Activated naive CD4-positive, alpha-beta T cell treated with anti-CD3 and anti-CD28 coated beads, Interleukin-2, amount 50 U/mL, for 72 hours (primary cell): ENCODE data around the gene CTBP1. TPM values are rescaled to one million over a fixed set of nuclear protein-coding genes. Genes with fewer than 3 reads are reported as not detected.

Experiments
- ATAC-seq, 2 donors: fragments of 150-1000 bp; cut with Tn5 transposase; 2 replicates each; pipeline ENCODE4 v1.10.0; 2021; ENCODE audit warnings: mild to moderate bottlenecking in 2 of 2, moderate library complexity in 2 of 2
- DNase-seq, 2 donors: peaks; one replicate each; pipeline ENCODE4 v3.0.0; 2021 to 2022; ENCODE audit warnings: low spot score in 2 of 2
- H3K27ac Mint-ChIP-seq, 2 donors: one replicate each; pipeline ENCODE4 v1.8.0; 2022; ENCODE audit warnings: mild to moderate bottlenecking in 2 of 2, mixed read lengths in 2 of 2
- H3K36me3 Mint-ChIP-seq, 2 donors: one replicate each; pipeline ENCODE4 v1.8.0; 2022; ENCODE audit warnings: mixed read lengths in 2 of 2
- H3K9me3 Mint-ChIP-seq, 2 donors: one replicate each; pipeline ENCODE4 v1.8.0; 2022; ENCODE audit warnings: mixed read lengths in 2 of 2
- total RNA-seq, 2 donors: library from RNA; stranded (reverse); gene quantifications; one replicate each; pipeline ENCODE4 v1.2.3, GENCODE V29; 2022

Gene CTBP1
- total RNA-seq, 2 donors from 2014 or later: 74.7 to 177 TPM

GRCh38 chr4:1246901-1247863 lies 1.7 kb downstream of the CTBP1 start:
- peaks cover 22 to 26% of the 10 kb centered on the region in 2 donors for H3K36me3 Mint-ChIP-seq
- peak in 1 of 2 donors; percentile 17 for ATAC-seq

GRCh38 chr4:1246111-1246881 lies 2.6 kb downstream of the CTBP1 start:
- ATAC-seq (no peak), DNase-seq (no peak)
- H3K27ac Mint-ChIP-seq: peak overlapping the region; percentile 94 to 98
- H3K36me3 Mint-ChIP-seq: peaks cover 17 to 19% of the 10 kb centered on the region in 2 donors
- H3K9me3 Mint-ChIP-seq: no peaks in the 10 kb centered on the region

More at GRCh38 chr4:1246901-1247863, 1.7 kb downstream of the CTBP1 start:
- peak in 1 of 2 donors; percentile 77 for DNase-seq
- H3K27ac Mint-ChIP-seq: peak overlapping the region; percentile 94 to 98
- no peaks in the 10 kb centered on the region for H3K9me3 Mint-ChIP-seq

GRCh38 chr4:1245481-1246051 lies 3.4 kb downstream of the CTBP1 start:
- ATAC-seq: no peak
- no peak for DNase-seq
- Mint-ChIP-seq H3K9me3 (no peaks in the 10 kb centered on the region), H3K27ac (peak overlapping the region; percentile 81 to 94), H3K36me3 (peaks cover 10 to 14% of the 10 kb centered on the region in 2 donors)

GRCh38 chr4:1244978-1245471 lies 3.9 kb downstream of the CTBP1 start:
- DNase-seq (no peak), ATAC-seq (no peak)
- Mint-ChIP-seq H3K27ac (peak overlapping the region; percentile 44 to 81), H3K36me3 (peaks cover 5 to 11% of the 10 kb centered on the region in 2 donors), H3K9me3 (no peaks in the 10 kb centered on the region)

- DNase-seq (no peak), ATAC-seq (no peak)
- Mint-ChIP-seq H3K36me3 (peaks cover 0 to 9% of the 10 kb centered on the region in 2 donors), H3K9me3 (no peaks in the 10 kb centered on the region), H3K27ac (peak overlapping the region; percentile 44 to 81)
Measured at GRCh38 chr4:1244081-1244977, 4.6 kb downstream of the CTBP1 start.

GRCh38 chr4:1243451-1244080 lies 5.4 kb downstream of the CTBP1 start:
- no peak for ATAC-seq
- peak overlapping the region in 1 of 2 donors; percentile 44 for H3K27ac Mint-ChIP-seq
- H3K9me3 Mint-ChIP-seq: no peaks in the 10 kb centered on the region
- no peak for DNase-seq
- H3K36me3 Mint-ChIP-seq: peaks cover 0 to 9% of the 10 kb centered on the region in 2 donors

- H3K36me3 Mint-ChIP-seq: peaks cover 0 to 9% of the 10 kb centered on the region in 2 donors
- no peak for DNase-seq
- H3K27ac Mint-ChIP-seq: peak overlapping the region; percentile 44 to 48
- ATAC-seq: no peak
- H3K9me3 Mint-ChIP-seq: no peaks in the 10 kb centered on the region
Measured at GRCh38 chr4:1242506-1243450, 6.2 kb downstream of the CTBP1 start.

GRCh38 chr4:1241936-1242505 lies 6.9 kb downstream of the CTBP1 start:
- peaks cover 0 to 7% of the 10 kb centered on the region in 2 donors for H3K36me3 Mint-ChIP-seq
- ATAC-seq: no peak
- no peak for DNase-seq
- H3K9me3 Mint-ChIP-seq: no peaks in the 10 kb centered on the region
- peak overlapping the region; percentile 22 to 44 for H3K27ac Mint-ChIP-seq

- Mint-ChIP-seq H3K27ac (peak overlapping the region; percentile 22 to 46), H3K9me3 (no peaks in the 10 kb centered on the region), H3K36me3 (peaks cover 0 to 2% of the 10 kb centered on the region in 2 donors)
- DNase-seq: no peak
- ATAC-seq: no peak
Measured at GRCh38 chr4:1241466-1241935, 7.4 kb downstream of the CTBP1 start.

- Mint-ChIP-seq H3K36me3 (no peaks in the 10 kb centered on the region), H3K27ac (peak overlapping the region in 1 of 2 donors; percentile 46), H3K9me3 (no peaks in the 10 kb centered on the region)
- peak in 1 of 2 donors; percentile 45 for DNase-seq
- ATAC-seq: no peak
Measured at GRCh38 chr4:1240721-1241465, 8.0 kb downstream of the CTBP1 start.

GRCh38 chr4:1239950-1240307 lies 9.0 kb downstream of the CTBP1 start:
- Mint-ChIP-seq H3K36me3 (no peaks in the 10 kb centered on the region), H3K27ac (no peak overlapping the region), H3K9me3 (no peaks in the 10 kb centered on the region)
- ATAC-seq: no peak
- DNase-seq: peak in 1 of 2 donors; percentile 44

GRCh38 chr4:1239141-1239949 lies 9.6 kb downstream of the CTBP1 start:
- no peaks in the 10 kb centered on the region for H3K36me3 Mint-ChIP-seq
- H3K27ac Mint-ChIP-seq: peak overlapping the region; percentile 10 to 59
- ATAC-seq: no peak
- H3K9me3 Mint-ChIP-seq: no peaks in the 10 kb centered on the region
- peak in 1 of 2 donors; percentile 48 for DNase-seq

GRCh38 chr4:1238676-1239000 lies 10.3 kb downstream of the CTBP1 start:
- Mint-ChIP-seq H3K9me3 (no peaks in the 10 kb centered on the region), H3K27ac (peak overlapping the region in 1 of 2 donors; percentile 59), H3K36me3 (no peaks in the 10 kb centered on the region)
- ATAC-seq (no peak), DNase-seq (peak in 1 of 2 donors; percentile 45)
